ENCODE results near the gene BABAM2.
"Not testable (repeated sequence)": the region's sequence is repeated elsewhere in the genome, so short reads cannot be mapped to it uniquely, and the experiment has no call there.

Gene BABAM2

GRCh38 chr2:27993950-27994728, 103.6 kb downstream of the BABAM2 start:
- Histone ChIP-seq H3K27ac (ENCODE audit: low read length) (no peak overlapping the region), H3K27me3 (ENCODE audit: control insufficient read depth in 1 of 2, insufficient read depth in 2 of 2, low read length in 2 of 2) (no peaks in the 10 kb centered on the region), H3K36me3 (ENCODE audit: control insufficient read depth in 2 of 2, insufficient read depth in 2 of 2, low read length in 2 of 2) (no peaks in the 10 kb centered on the region), H3K9me3 (ENCODE audit: control insufficient read depth in 2 of 2, low read length in 2 of 2) (no peaks in the 10 kb centered on the region), H3K9ac (ENCODE audit: low read length in 2 of 2) (no peak overlapping the region), H3K4me3 (ENCODE audit: low read length in 2 of 2) (no peak overlapping the region), H3K4me1 (ENCODE audit: control insufficient read depth, insufficient read depth, low read length) (no peaks in the 10 kb centered on the region)

- Histone ChIP-seq H3K9me3 (ENCODE audit: control insufficient read depth in 2 of 2, low read length in 2 of 2) (no peaks in the 10 kb centered on the region), H3K27me3 (ENCODE audit: control insufficient read depth in 1 of 2, insufficient read depth in 2 of 2, low read length in 2 of 2) (no peaks in the 10 kb centered on the region), H3K27ac (ENCODE audit: low read length) (no peak overlapping the region), H3K4me3 (ENCODE audit: low read length in 2 of 2) (no peak overlapping the region), H3K4me1 (ENCODE audit: control insufficient read depth, insufficient read depth, low read length) (no peaks in the 10 kb centered on the region), H3K9ac (ENCODE audit: low read length in 2 of 2) (no peak overlapping the region), H3K36me3 (ENCODE audit: control insufficient read depth in 2 of 2, insufficient read depth in 2 of 2, low read length in 2 of 2) (no peaks in the 10 kb centered on the region)
Observed at GRCh38 chr2:27996156-27996922, 105.8 kb downstream of the BABAM2 start.

- H3K4me1 ChIP-seq (ENCODE audit: control insufficient read depth, insufficient read depth, low read length) = no peaks in the 10 kb centered on the region
- no peaks in the 10 kb centered on the region for H3K36me3 ChIP-seq (ENCODE audit: control insufficient read depth in 2 of 2, insufficient read depth in 2 of 2, low read length in 2 of 2)
- H3K27me3 ChIP-seq (ENCODE audit: control insufficient read depth in 1 of 2, insufficient read depth in 2 of 2, low read length in 2 of 2) = no peaks in the 10 kb centered on the region
- H3K9me3 ChIP-seq (ENCODE audit: control insufficient read depth in 2 of 2, low read length in 2 of 2) = no peaks in the 10 kb centered on the region
- no peak overlapping the region for H3K4me3 ChIP-seq (ENCODE audit: low read length in 2 of 2)
- H3K27ac ChIP-seq (ENCODE audit: low read length) = no peak overlapping the region
- no peak overlapping the region for H3K9ac ChIP-seq (ENCODE audit: low read length in 2 of 2)
Observed at GRCh38 chr2:28000287-28000686, 109.8 kb downstream of the BABAM2 start.

GRCh38 chr2:28002181-28002580, 111.7 kb downstream of the BABAM2 start:
- no peaks in the 10 kb centered on the region for H3K9me3 ChIP-seq (ENCODE audit: control insufficient read depth in 2 of 2, low read length in 2 of 2)
- H3K36me3 ChIP-seq (ENCODE audit: control insufficient read depth in 2 of 2, insufficient read depth in 2 of 2, low read length in 2 of 2) = no peaks in the 10 kb centered on the region
- H3K27me3 ChIP-seq (ENCODE audit: control insufficient read depth in 1 of 2, insufficient read depth in 2 of 2, low read length in 2 of 2) = no peaks in the 10 kb centered on the region
- no peaks in the 10 kb centered on the region for H3K4me1 ChIP-seq (ENCODE audit: control insufficient read depth, insufficient read depth, low read length)
- no peak overlapping the region for H3K27ac ChIP-seq (ENCODE audit: low read length)
- H3K4me3 ChIP-seq (ENCODE audit: low read length in 2 of 2) = no peak overlapping the region
- H3K9ac ChIP-seq (ENCODE audit: low read length in 2 of 2) = no peak overlapping the region

GRCh38 chr2:28004086-28004485, 113.6 kb downstream of the BABAM2 start:
- Histone ChIP-seq H3K27ac (ENCODE audit: low read length) (no peak overlapping the region), H3K9me3 (ENCODE audit: control insufficient read depth in 2 of 2, low read length in 2 of 2) (no peaks in the 10 kb centered on the region), H3K36me3 (ENCODE audit: control insufficient read depth in 2 of 2, insufficient read depth in 2 of 2, low read length in 2 of 2) (no peaks in the 10 kb centered on the region), H3K27me3 (ENCODE audit: control insufficient read depth in 1 of 2, insufficient read depth in 2 of 2, low read length in 2 of 2) (no peaks in the 10 kb centered on the region), H3K4me3 (ENCODE audit: low read length in 2 of 2) (no peak overlapping the region), H3K9ac (ENCODE audit: low read length in 2 of 2) (no peak overlapping the region), H3K4me1 (ENCODE audit: control insufficient read depth, insufficient read depth, low read length) (no peaks in the 10 kb centered on the region)

- Histone ChIP-seq H3K36me3 (ENCODE audit: control insufficient read depth in 2 of 2, insufficient read depth in 2 of 2, low read length in 2 of 2) (no peaks in the 10 kb centered on the region), H3K4me1 (ENCODE audit: control insufficient read depth, insufficient read depth, low read length) (no peaks in the 10 kb centered on the region), H3K9me3 (ENCODE audit: control insufficient read depth in 2 of 2, low read length in 2 of 2) (no peaks in the 10 kb centered on the region), H3K4me3 (ENCODE audit: low read length in 2 of 2) (no peak overlapping the region), H3K9ac (ENCODE audit: low read length in 2 of 2) (no peak overlapping the region), H3K27ac (ENCODE audit: low read length) (no peak overlapping the region), H3K27me3 (ENCODE audit: control insufficient read depth in 1 of 2, insufficient read depth in 2 of 2, low read length in 2 of 2) (no peaks in the 10 kb centered on the region)
Observed at GRCh38 chr2:28009732-28010131, 119.2 kb downstream of the BABAM2 start.

- H3K4me3 ChIP-seq (ENCODE audit: low read length in 2 of 2) = no peak overlapping the region
- no peaks in the 10 kb centered on the region for H3K36me3 ChIP-seq (ENCODE audit: control insufficient read depth in 2 of 2, insufficient read depth in 2 of 2, low read length in 2 of 2)
- no peak overlapping the region for H3K27ac ChIP-seq (ENCODE audit: low read length)
- H3K9me3 ChIP-seq (ENCODE audit: control insufficient read depth in 2 of 2, low read length in 2 of 2) = no peaks in the 10 kb centered on the region
- H3K4me1 ChIP-seq (ENCODE audit: control insufficient read depth, insufficient read depth, low read length) = no peaks in the 10 kb centered on the region
- no peak overlapping the region for H3K9ac ChIP-seq (ENCODE audit: low read length in 2 of 2)
- no peaks in the 10 kb centered on the region for H3K27me3 ChIP-seq (ENCODE audit: control insufficient read depth in 1 of 2, insufficient read depth in 2 of 2, low read length in 2 of 2)
Observed at GRCh38 chr2:28011322-28011737, 120.8 kb downstream of the BABAM2 start.

GRCh38 chr2:28018474-28018873, 127.9 kb downstream of the BABAM2 start:
- H3K4me1 ChIP-seq (ENCODE audit: control insufficient read depth, insufficient read depth, low read length); H3K36me3 ChIP-seq (ENCODE audit: control insufficient read depth in 2 of 2, insufficient read depth in 2 of 2, low read length in 2 of 2); H3K9me3 ChIP-seq (ENCODE audit: control insufficient read depth in 2 of 2, low read length in 2 of 2); H3K4me3 ChIP-seq (ENCODE audit: low read length in 2 of 2); H3K27me3 ChIP-seq (ENCODE audit: control insufficient read depth in 1 of 2, insufficient read depth in 2 of 2, low read length in 2 of 2); H3K27ac ChIP-seq (ENCODE audit: low read length); H3K9ac ChIP-seq (ENCODE audit: low read length in 2 of 2): not testable (repeated sequence)

GRCh38 chr2:28019521-28019920, 129.0 kb downstream of the BABAM2 start:
- H3K27ac ChIP-seq (ENCODE audit: low read length); H3K4me3 ChIP-seq (ENCODE audit: low read length in 2 of 2); H3K27me3 ChIP-seq (ENCODE audit: control insufficient read depth in 1 of 2, insufficient read depth in 2 of 2, low read length in 2 of 2); H3K9ac ChIP-seq (ENCODE audit: low read length in 2 of 2); H3K36me3 ChIP-seq (ENCODE audit: control insufficient read depth in 2 of 2, insufficient read depth in 2 of 2, low read length in 2 of 2); H3K9me3 ChIP-seq (ENCODE audit: control insufficient read depth in 2 of 2, low read length in 2 of 2); H3K4me1 ChIP-seq (ENCODE audit: control insufficient read depth, insufficient read depth, low read length): not testable (repeated sequence)

GRCh38 chr2:28021898-28022297, 131.4 kb downstream of the BABAM2 start:
- peaks cover 2 to 5% of the 10 kb centered on the region in 2 donors for H3K36me3 ChIP-seq (ENCODE audit: control insufficient read depth in 2 of 2, insufficient read depth in 2 of 2, low read length in 2 of 2)
- no peak overlapping the region for H3K27ac ChIP-seq (ENCODE audit: low read length)
- H3K4me3 ChIP-seq (ENCODE audit: low read length in 2 of 2) = no peak overlapping the region
- H3K27me3 ChIP-seq (ENCODE audit: control insufficient read depth in 1 of 2, insufficient read depth in 2 of 2, low read length in 2 of 2) = no peaks in the 10 kb centered on the region
- no peaks in the 10 kb centered on the region for H3K9me3 ChIP-seq (ENCODE audit: control insufficient read depth in 2 of 2, low read length in 2 of 2)
- H3K4me1 ChIP-seq (ENCODE audit: control insufficient read depth, insufficient read depth, low read length) = no peaks in the 10 kb centered on the region
- no peak overlapping the region for H3K9ac ChIP-seq (ENCODE audit: low read length in 2 of 2)

GRCh38 chr2:28025123-28025522, 134.6 kb downstream of the BABAM2 start:
- Histone ChIP-seq H3K36me3 (ENCODE audit: control insufficient read depth in 2 of 2, insufficient read depth in 2 of 2, low read length in 2 of 2) (peaks cover 2 to 5% of the 10 kb centered on the region in 2 donors), H3K9me3 (ENCODE audit: control insufficient read depth in 2 of 2, low read length in 2 of 2) (no peaks in the 10 kb centered on the region), H3K4me3 (ENCODE audit: low read length in 2 of 2) (no peak overlapping the region), H3K4me1 (ENCODE audit: control insufficient read depth, insufficient read depth, low read length) (no peaks in the 10 kb centered on the region), H3K27me3 (ENCODE audit: control insufficient read depth in 1 of 2, insufficient read depth in 2 of 2, low read length in 2 of 2) (no peaks in the 10 kb centered on the region), H3K9ac (ENCODE audit: low read length in 2 of 2) (no peak overlapping the region), H3K27ac (ENCODE audit: low read length) (no peak overlapping the region)
